Activated T-helper 1 cell treated with anti-CD3 and anti-CD28 coated beads, Interleukin-2, amount 50 U/mL, for 16 hours (primary cell): ENCODE results near the gene DDX55.
"Not testable (repeated sequence)": the region's sequence is repeated elsewhere in the genome, so short reads cannot be mapped to it uniquely, and the experiment has no call there.

ENCODE experiments used
- DNase-seq, 2 donors: peaks; one replicate each; pipeline ENCODE4 v3.0.0-alpha.2; 2020; ENCODE audit warnings: low read depth in 1 of 2, low spot score in 1 of 2

Gene DDX55

GRCh38 chr12:123601602-123602489 lies at the start of gene DDX55:
TSS of gene DDX55 (plus strand) at chr12:123602099. CDS start at chr12:123602149, 50 bp downstream.
- peak; percentile 70 to 81 for DNase-seq

GRCh38 chr12:123554136-123554535 lies 47.8 kb upstream of the DDX55 start:
- not testable (repeated sequence) for DNase-seq

- not testable (repeated sequence) for DNase-seq
Measured at GRCh38 chr12:123554843-123555242, 47.1 kb upstream of the DDX55 start.

- not testable (repeated sequence) for DNase-seq
Measured at GRCh38 chr12:123558487-123558886, 43.4 kb upstream of the DDX55 start.

GRCh38 chr12:123559468-123559867 lies 42.4 kb upstream of the DDX55 start:
- DNase-seq, result no peak

GRCh38 chr12:123571343-123571813 lies 30.5 kb upstream of the DDX55 start:
- DNase-seq, result no peak

GRCh38 chr12:123572391-123572790 lies 29.5 kb upstream of the DDX55 start:
- DNase-seq, result no peak

- no peak for DNase-seq
Measured at GRCh38 chr12:123573870-123574269, 28.0 kb upstream of the DDX55 start.

- DNase-seq, result no peak
Measured at GRCh38 chr12:123576611-123577010, 25.3 kb upstream of the DDX55 start.

- DNase-seq, result no peak
Measured at GRCh38 chr12:123578243-123578642, 23.7 kb upstream of the DDX55 start.

GRCh38 chr12:123578829-123579228 lies 23.1 kb upstream of the DDX55 start:
- not testable (repeated sequence) for DNase-seq

- DNase-seq, result no peak
Measured at GRCh38 chr12:123580772-123581171, 21.1 kb upstream of the DDX55 start.

GRCh38 chr12:123591702-123592481 lies 10.0 kb upstream of the DDX55 start:
- DNase-seq, result no peak

GRCh38 chr12:123595729-123596128 lies 6.2 kb upstream of the DDX55 start:
- DNase-seq, result no peak

- no peak for DNase-seq
Measured at GRCh38 chr12:123597100-123597499, 4.8 kb upstream of the DDX55 start.

- DNase-seq, result no peak
Measured at GRCh38 chr12:123598522-123598921, 3.4 kb upstream of the DDX55 start.

- no peak for DNase-seq
Measured at GRCh38 chr12:123599310-123599709, 2.6 kb upstream of the DDX55 start.

GRCh38 chr12:123599721-123600120 lies 2.2 kb upstream of the DDX55 start:
- DNase-seq, result no peak

GRCh38 chr12:123602651-123603195 lies 824 bp downstream of the DDX55 start:
- no peak for DNase-seq

GRCh38 chr12:123603495-123603894 lies 1.6 kb downstream of the DDX55 start:
- not testable (repeated sequence) for DNase-seq

GRCh38 chr12:123607756-123608155 lies 5.9 kb downstream of the DDX55 start:
- no peak for DNase-seq

GRCh38 chr12:123608182-123608581 lies 6.3 kb downstream of the DDX55 start:
- DNase-seq, result no peak
